Right cardiac atrium (tissue), 5 donors: ENCODE data around the gene GOLGA8J. TPM values are rescaled to one million over a fixed set of nuclear protein-coding genes. Genes with fewer than 3 reads are reported as not detected.
"Not testable (repeated sequence)": the region's sequence is repeated elsewhere in the genome, so short reads cannot be mapped to it uniquely, and the experiment has no call there.

Source experiments
- ATAC-seq, 2 donors: fragments of 200-7000 bp; cut with Tn5 transposase; one replicate each; pipeline versions ENCODE4 v1.8.0 to v1.9.1; 2020; ENCODE audit warnings: moderate library complexity in 2 of 2, mild to moderate bottlenecking in 1 of 2
- DNase-seq, 3 donors: peaks; one replicate each; pipeline ENCODE4 v3.0.0-alpha.2; 2020
- H3K27ac ChIP-seq: one replicate; pipeline ENCODE4 v1.5.1; 2013; ENCODE audit warnings: mild to moderate bottlenecking, low read length, control low read depth, moderate library complexity
- H3K27me3 ChIP-seq: one replicate; pipeline ENCODE4 v1.6.1; 2013; ENCODE audit not compliant: control insufficient read depth, insufficient read depth
- H3K4me1 ChIP-seq: one replicate; pipeline ENCODE4 v1.6.1; 2013; ENCODE audit warnings: low read length; ENCODE audit not compliant: control insufficient read depth, insufficient read depth
- H3K4me3 ChIP-seq: one replicate; pipeline ENCODE4 v1.5.1; 2013; ENCODE audit warnings: low read length, control low read depth
- H3K9me3 ChIP-seq: one replicate; pipeline ENCODE4 v1.6.1; 2013; ENCODE audit warnings: low read length; ENCODE audit not compliant: control insufficient read depth
- WGBS: extraction: QIAGEN DNeasy Blood & Tissue Kit; methylation state at CpG from one replicate; pipeline ENCODE4 v1.1.7; 2013; 5-methylcytosine and 5-hydroxymethylcytosine counted together
- intact Hi-C, 4 donors: fragments of 100-400 bp; cut with DNase I; formaldehyde crosslinking; loops; one replicate each; pipeline versions ENCODE4 v1.11.0 to v1.14.0; 2022 to 2023
- polyA plus RNA-seq: library from polyadenylated mRNA; stranded (reverse); fragments of 200-250 nt; gene quantifications from one replicate; pipeline ENCODE4 v1.2.3, GENCODE V29; 2013
- total RNA-seq, 4 donors: library from RNA; stranded (reverse); fragmentation: NEBNext Ultra II Directional; extraction: Animal tissue kit (Norgen Biotek cat#: 25700); gene quantifications; one replicate each; pipeline ENCODE4 v1.2.1, GENCODE V29; 2021
- donor health status: healthy with polysubstance abuse.
- donor health status: DM: no; HTN: yes; CAD: no.
- donor health status: DM: no; HTN: no; CAD: no.
- donor health status: DM: no; HTN: yes; CAD: no; lungs with severe emphysema.
- donor health status: DM: yes; HTN: yes; CAD: no.

Gene GOLGA8J
- total and polyA plus RNA-seq, 5 donors: 0.28 to 0.32 TPM; not detected in 3

- 77% methylated on average over 5 of the region's 5 CpGs for WGBS
These were observed 1.9 kb upstream of the GOLGA8J start for GRCh38 chr15:30080816-30081215.

GRCh38 chr15:30097827-30098226, 15.1 kb downstream of the GOLGA8J start:
- ATAC-seq, H3K9me3 ChIP-seq: not testable (repeated sequence)

More at GRCh38 chr15:30080816-30081215, 1.9 kb upstream of the GOLGA8J start:
- intact Hi-C loops, H3K9me3 ChIP-seq, DNase-seq, H3K27me3 ChIP-seq, H3K4me3 ChIP-seq, H3K4me1 ChIP-seq, ATAC-seq, H3K27ac ChIP-seq: not testable (repeated sequence)

GRCh38 chr15:30102890-30103289, 20.1 kb downstream of the GOLGA8J start:
- DNase-seq, H3K4me1 ChIP-seq, H3K4me3 ChIP-seq, H3K27me3 ChIP-seq, intact Hi-C loops, ATAC-seq, H3K9me3 ChIP-seq, H3K27ac ChIP-seq: not testable (repeated sequence)
- WGBS: no CpG with 5 or more reads among the region's 12 CpGs

More at GRCh38 chr15:30097827-30098226, 15.1 kb downstream of the GOLGA8J start:
- WGBS: no CpG with 5 or more reads among the region's 8 CpGs
- H3K4me3 ChIP-seq, H3K27ac ChIP-seq, H3K27me3 ChIP-seq, intact Hi-C loops, DNase-seq, H3K4me1 ChIP-seq: not testable (repeated sequence)

GRCh38 chr15:30103941-30104507, 21.3 kb downstream of the GOLGA8J start:
- ATAC-seq (peak; percentile 72 to 85), DNase-seq (peak in 1 of 3 donors; percentile 0)
- intact Hi-C loops, H3K9me3 ChIP-seq, H3K27ac ChIP-seq, H3K27me3 ChIP-seq, H3K4me1 ChIP-seq: not testable (repeated sequence)
- peak overlapping the region; percentile 42 for H3K4me3 ChIP-seq
- WGBS: 3% methylated on average over 22 of the region's 42 CpGs

GRCh38 chr15:30110591-30110990, 27.8 kb downstream of the GOLGA8J start:
- H3K9me3 ChIP-seq, H3K4me1 ChIP-seq, ATAC-seq, H3K27ac ChIP-seq, intact Hi-C loops, H3K27me3 ChIP-seq, H3K4me3 ChIP-seq, DNase-seq: not testable (repeated sequence)
- WGBS: no CpG with 5 or more reads among the region's 4 CpGs

- H3K4me3 ChIP-seq, DNase-seq, H3K27ac ChIP-seq, ATAC-seq, H3K4me1 ChIP-seq, H3K9me3 ChIP-seq, intact Hi-C loops, H3K27me3 ChIP-seq: not testable (repeated sequence)
- WGBS: 6% methylated on average over 1 of the region's 2 CpGs
These were observed 47.3 kb downstream of the GOLGA8J start for GRCh38 chr15:30130066-30130465.

- DNase-seq, H3K27ac ChIP-seq, ATAC-seq, H3K27me3 ChIP-seq, H3K4me3 ChIP-seq, intact Hi-C loops, H3K4me1 ChIP-seq, H3K9me3 ChIP-seq: not testable (repeated sequence)
- no CpG with 5 or more reads among the region's 7 CpGs for WGBS
These were observed 52.0 kb downstream of the GOLGA8J start, which contains the start of gene GOLGA8T for GRCh38 chr15:30134751-30135150. TSS of gene GOLGA8T (plus strand) at chr15:30135051. CDS start at chr15:30135149, 98 bp downstream.

Other genes with a start within 250 kb of the GOLGA8J start
- 1 to 10 TPM in 3 of 4 donors, not detected in 1; 1.8 to 2.6 (median 1.8) TPM for gene GOLGA8T, start 52.1 kb downstream of the GOLGA8J start, total RNA-seq
- 0.32 TPM for gene GOLGA8T, start 52.1 kb downstream of the GOLGA8J start, polyA plus RNA-seq